Measurements from ENCODE around the gene STPG4.

Gene STPG4

DNA sequence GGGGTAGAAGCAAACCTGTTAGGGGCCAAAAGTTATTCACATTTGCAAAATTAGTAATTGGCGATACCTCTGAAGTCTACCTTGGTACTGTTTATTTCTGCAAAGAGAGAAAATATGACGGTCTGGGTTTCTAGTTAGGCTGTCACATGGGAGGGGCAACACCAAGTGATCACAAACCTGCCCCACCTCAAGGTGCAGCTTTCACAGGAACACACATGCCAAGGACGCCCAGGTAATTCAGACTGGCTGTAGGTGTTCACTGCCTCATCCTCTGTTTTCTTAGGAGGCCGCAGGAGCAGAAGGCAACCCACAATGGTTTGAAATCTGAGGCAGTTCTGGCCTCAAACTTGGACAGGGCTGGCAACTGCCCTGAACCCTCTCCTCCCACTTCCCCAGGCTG is 56.2 kb downstream of the STPG4 start:
- TF ChIP-seq, protein P1, sequence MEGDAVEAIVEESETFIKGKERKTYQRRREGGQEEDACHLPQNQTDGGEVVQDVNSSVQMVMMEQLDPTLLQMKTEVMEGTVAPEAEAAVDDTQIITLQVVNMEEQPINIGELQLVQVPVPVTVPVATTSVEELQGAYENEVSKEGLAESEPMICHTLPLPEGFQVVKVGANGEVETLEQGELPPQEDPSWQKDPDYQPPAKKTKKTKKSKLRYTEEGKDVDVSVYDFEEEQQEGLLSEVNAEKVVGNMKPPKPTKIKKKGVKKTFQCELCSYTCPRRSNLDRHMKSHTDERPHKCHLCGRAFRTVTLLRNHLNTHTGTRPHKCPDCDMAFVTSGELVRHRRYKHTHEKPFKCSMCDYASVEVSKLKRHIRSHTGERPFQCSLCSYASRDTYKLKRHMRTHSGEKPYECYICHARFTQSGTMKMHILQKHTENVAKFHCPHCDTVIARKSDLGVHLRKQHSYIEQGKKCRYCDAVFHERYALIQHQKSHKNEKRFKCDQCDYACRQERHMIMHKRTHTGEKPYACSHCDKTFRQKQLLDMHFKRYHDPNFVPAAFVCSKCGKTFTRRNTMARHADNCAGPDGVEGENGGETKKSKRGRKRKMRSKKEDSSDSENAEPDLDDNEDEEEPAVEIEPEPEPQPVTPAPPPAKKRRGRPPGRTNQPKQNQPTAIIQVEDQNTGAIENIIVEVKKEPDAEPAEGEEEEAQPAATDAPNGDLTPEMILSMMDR (IDR thresholded peaks at IDR 0.05; ENCODE audit: insufficient read depth, low read length, poor library complexity, severe bottlenecking): no peak
- H3K4me3 ChIP-seq (replicated peaks; ENCODE audit: low read depth, low read length): no peak overlapping the region

DNA sequence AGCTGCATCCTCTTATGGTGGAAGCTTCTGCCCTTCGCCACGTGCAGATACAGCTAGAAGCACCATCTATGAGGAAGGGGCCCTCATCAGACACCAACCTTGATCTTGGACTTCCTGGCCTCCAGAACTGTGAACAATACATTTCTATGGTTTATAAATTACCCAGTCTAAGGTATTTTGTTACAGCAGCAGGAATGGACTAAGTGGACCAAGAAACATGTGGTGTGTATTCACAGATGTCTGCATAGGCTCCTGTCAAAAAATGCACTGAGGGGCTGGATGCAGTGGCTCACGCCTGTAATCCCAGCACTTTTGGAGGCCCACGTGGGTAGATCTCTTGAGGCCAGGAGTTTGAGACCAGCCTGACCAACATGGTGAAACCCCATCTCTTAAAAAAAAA is 57.5 kb downstream of the STPG4 start:
- Histone ChIP-seq H3K27me3 (replicated peaks; ENCODE audit: control insufficient read depth, insufficient read depth, low read length) (no peaks in the 10 kb centered on the region; the same call in 1 of the 2 replicates), H3K4me3 (replicated peaks; ENCODE audit: low read depth, low read length) (no peak overlapping the region), H3K36me3 (ENCODE audit: control insufficient read depth, insufficient read depth, low read length) (no peaks in the 10 kb centered on the region)
- DNase-seq (ENCODE audit: extremely low read depth, insufficient read length): no peak
- TF ChIP-seq, protein P1 (IDR thresholded peaks at IDR 0.05; ENCODE audit: insufficient read depth, low read length, poor library complexity, severe bottlenecking): no peak

More for the DNA sequence above, 56.2 kb downstream of the STPG4 start:
- Histone ChIP-seq H3K36me3 (ENCODE audit: control insufficient read depth, insufficient read depth, low read length) (no peaks in the 10 kb centered on the region), H3K27me3 (replicated peaks; ENCODE audit: control insufficient read depth, insufficient read depth, low read length) (no peaks in the 10 kb centered on the region)
- no peak for DNase-seq (ENCODE audit: extremely low read depth, insufficient read length)

DNA sequence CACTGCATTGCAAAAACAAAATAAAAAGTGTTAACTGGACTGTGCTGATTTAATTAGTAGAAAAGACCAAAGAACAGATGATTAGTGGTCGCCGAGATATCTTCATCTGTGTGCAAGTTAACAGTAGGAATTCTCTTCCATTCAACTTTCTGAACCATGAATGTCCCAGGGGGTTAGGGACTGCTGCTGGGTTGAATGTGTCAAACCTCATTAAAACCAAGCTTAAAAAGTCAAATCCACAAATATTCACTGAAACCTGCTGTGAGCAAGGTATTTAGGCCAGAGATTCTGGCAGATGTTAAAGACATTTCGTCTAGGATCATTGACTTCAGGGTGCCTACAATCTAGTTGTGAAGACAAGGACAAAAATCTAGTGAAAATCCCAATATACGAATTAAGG is 58.7 kb downstream of the STPG4 start:
- no peaks in the 10 kb centered on the region for H3K36me3 ChIP-seq (ENCODE audit: control insufficient read depth, insufficient read depth, low read length)
- no peak for DNase-seq (ENCODE audit: extremely low read depth, insufficient read length)
- no peak overlapping the region for H3K4me3 ChIP-seq (replicated peaks; ENCODE audit: low read depth, low read length)
- no peaks in the 10 kb centered on the region; the same call in 1 of the 2 replicates for H3K27me3 ChIP-seq (replicated peaks; ENCODE audit: control insufficient read depth, insufficient read depth, low read length)
- TF ChIP-seq, protein P1 (IDR thresholded peaks at IDR 0.05; ENCODE audit: insufficient read depth, low read length, poor library complexity, severe bottlenecking): no peak

DNA sequence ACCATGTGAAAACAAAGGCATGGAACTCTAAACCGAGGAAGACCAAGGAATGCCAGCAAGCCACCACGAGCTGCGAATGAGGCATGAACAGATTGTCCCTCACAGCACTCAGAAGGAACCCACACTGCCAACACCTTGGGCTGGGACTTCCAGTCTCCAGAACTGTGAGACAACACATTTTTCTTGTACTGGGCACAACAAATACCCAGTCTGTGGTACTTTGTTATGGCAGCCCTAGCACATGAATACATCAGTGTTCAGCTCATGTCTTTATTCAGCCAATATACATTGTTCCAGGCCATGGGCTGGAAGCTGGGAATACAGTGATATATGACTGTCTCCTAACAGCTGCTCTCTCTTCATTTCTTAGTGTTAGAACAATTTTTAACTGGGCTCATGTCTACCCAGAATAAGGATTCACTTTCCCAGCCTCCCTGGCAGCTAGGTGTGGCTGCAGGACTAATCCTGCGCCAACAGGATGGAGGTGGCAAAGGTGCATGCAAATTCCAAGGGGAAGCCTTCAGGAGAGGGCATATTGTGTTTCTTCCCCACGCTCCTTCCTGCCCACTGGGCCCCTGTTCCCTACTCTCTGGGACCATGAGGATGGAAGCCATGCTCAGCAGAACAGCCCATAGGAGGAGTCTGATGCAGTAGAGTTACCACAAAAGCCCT is 59.6 kb downstream of the STPG4 start:
- Histone ChIP-seq H3K36me3 (ENCODE audit: control insufficient read depth, insufficient read depth, low read length) (no peaks in the 10 kb centered on the region), H3K4me3 (replicated peaks; ENCODE audit: low read depth, low read length) (no peak overlapping the region), H3K27me3 (replicated peaks; ENCODE audit: control insufficient read depth, insufficient read depth, low read length) (no peaks in the 10 kb centered on the region; the same call in 1 of the 2 replicates)
- DNase-seq (ENCODE audit: extremely low read depth, insufficient read length): no peak
- TF ChIP-seq, protein P1 (IDR thresholded peaks at IDR 0.05; ENCODE audit: insufficient read depth, low read length, poor library complexity, severe bottlenecking): no peak

DNA sequence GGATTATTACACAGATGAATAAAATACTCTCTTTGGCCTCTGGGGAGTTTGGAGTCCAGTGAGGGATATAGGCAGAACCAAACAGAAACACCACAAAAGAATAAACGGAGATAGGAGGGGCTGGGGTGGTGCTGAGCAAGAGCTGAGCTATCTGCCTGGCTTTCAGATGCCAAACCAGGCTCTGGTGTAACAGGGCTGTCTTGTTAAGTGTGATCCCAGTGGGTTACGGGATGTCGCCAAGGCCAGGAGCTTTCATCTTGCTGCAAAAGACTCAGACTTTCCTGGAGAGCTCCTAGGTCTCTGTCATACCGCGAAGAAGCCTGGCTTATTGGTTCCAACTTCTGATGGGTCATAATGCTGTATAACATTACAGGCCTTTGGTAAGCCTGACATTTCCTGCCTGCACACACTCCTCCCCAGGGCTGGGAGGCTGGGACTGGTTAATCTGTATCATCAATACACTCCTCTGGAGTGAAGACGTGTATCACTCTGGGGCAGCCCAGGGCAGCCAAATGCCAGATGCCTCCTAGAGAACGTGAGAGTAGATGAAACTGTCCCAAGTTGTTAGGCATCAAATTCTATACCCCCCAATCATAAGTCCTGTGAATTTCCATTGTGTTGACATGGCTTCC is 60.5 kb downstream of the STPG4 start:
- DNase-seq (ENCODE audit: extremely low read depth, insufficient read length): no peak
- no peaks in the 10 kb centered on the region; the same call in 1 of the 2 replicates for H3K27me3 ChIP-seq (replicated peaks; ENCODE audit: control insufficient read depth, insufficient read depth, low read length)
- TF ChIP-seq, protein P1 (IDR thresholded peaks at IDR 0.05; ENCODE audit: insufficient read depth, low read length, poor library complexity, severe bottlenecking): no peak
- no peaks in the 10 kb centered on the region for H3K36me3 ChIP-seq (ENCODE audit: control insufficient read depth, insufficient read depth, low read length)
- no peak overlapping the region for H3K4me3 ChIP-seq (replicated peaks; ENCODE audit: low read depth, low read length)

Data from GM06990 (cell line).